ENCODE results near the gene DLD. TPM values are rescaled to one million over a fixed set of nuclear protein-coding genes. Genes with fewer than 3 reads are reported as not detected.

DLD gene
- polyA plus RNA-seq, 3 donors: 131 to 138 (median 135) TPM

GRCh38 chr7:107961405-107961804 is 70.4 kb downstream of the DLD start:
- DNase-seq (ENCODE audit: low read depth in 3 of 3, low spot score in 2 of 3): no peak

- no peak for DNase-seq (ENCODE audit: low read depth in 3 of 3, low spot score in 2 of 3)
These were observed 71.8 kb downstream of the DLD start for GRCh38 chr7:107962817-107963216.

GRCh38 chr7:107964510-107964909 is 73.5 kb downstream of the DLD start:
- no peak for DNase-seq (ENCODE audit: low read depth in 3 of 3, low spot score in 2 of 3)

DNA sequence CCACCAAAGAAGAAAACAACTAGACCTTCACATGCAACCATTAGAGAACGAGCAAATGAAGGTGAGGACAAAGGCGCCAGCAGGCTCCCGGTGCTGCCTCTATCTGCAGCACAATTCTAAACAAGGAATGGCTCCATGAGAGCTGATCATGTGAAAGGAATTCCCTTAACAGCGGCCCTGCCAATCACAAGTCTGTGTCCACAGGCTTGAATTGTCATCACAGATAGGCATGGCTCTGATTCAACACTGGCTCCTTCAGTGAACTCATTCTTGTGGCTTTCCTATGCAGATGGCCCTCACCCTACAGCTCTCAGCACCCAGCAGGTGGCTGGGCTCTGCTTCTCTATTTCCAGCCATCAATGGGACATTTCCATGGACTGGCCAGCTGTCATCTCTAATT is 75.7 kb downstream of the DLD start:
- no peak for DNase-seq (ENCODE audit: low read depth in 3 of 3, low spot score in 2 of 3)

GRCh38 chr7:107967420-107967819 is 76.4 kb downstream of the DLD start:
- no peak for DNase-seq (ENCODE audit: low read depth in 3 of 3, low spot score in 2 of 3)

- DNase-seq (ENCODE audit: low read depth in 3 of 3, low spot score in 2 of 3): no peak
These were observed 77.5 kb downstream of the DLD start for GRCh38 chr7:107968449-107968848.

DNA sequence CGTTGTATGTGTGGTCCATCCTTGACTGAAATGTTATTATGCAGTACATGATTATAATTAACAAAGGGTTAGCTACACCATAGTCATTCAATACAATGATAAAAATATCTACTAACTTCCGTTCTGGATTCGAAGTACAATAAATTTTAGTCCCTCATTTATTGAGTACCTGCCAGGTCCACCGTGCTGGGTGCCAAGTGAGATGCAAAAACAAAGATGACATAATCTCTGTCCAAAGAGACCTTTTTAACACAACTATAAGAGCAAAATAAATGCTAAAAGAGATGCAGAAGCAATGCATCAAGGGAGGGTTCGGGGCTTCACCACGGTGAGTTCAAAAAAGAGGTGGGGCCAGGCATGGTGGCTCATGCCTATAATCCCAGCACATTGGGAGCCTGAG is 78.9 kb downstream of the DLD start:
- DNase-seq (ENCODE audit: low read depth in 3 of 3, low spot score in 2 of 3): no peak

Other genes with a start within 250 kb of the DLD start
- gene SLC26A4, start 230.4 kb upstream of the DLD start, polyA plus RNA-seq (ENCODE audit: insufficient read length in 3 of 3): 1 to 10 TPM; 3.3 to 7.9 (median 3.5) TPM
- 10 to 100 TPM; 29.8 to 34.0 (median 31.8) TPM for gene CBLL1, start 147.0 kb upstream of the DLD start, polyA plus RNA-seq (ENCODE audit: insufficient read length in 3 of 3)
- gene SLC26A3, start 88.0 kb upstream of the DLD start, polyA plus RNA-seq (ENCODE audit: insufficient read length in 3 of 3): under 1 TPM; 0.19 to 0.40 (median 0.38) TPM
- 100 to 1,000 TPM; 602 to 730 (median 616) TPM for gene LAMB1, start 112.0 kb downstream of the DLD start, polyA plus RNA-seq (ENCODE audit: insufficient read length in 3 of 3)
- gene LAMB4, start 239.2 kb downstream of the DLD start, polyA plus RNA-seq (ENCODE audit: insufficient read length in 3 of 3): 1 to 10 TPM; 2.6 to 7.0 (median 3.4) TPM